GM18519 (cell line): ENCODE data around the gene BAIAP3.

Experiments used
- ATAC-seq: cut with Tn5 transposase; IDR thresholded peaks from one replicate; pipeline ENCODE4 v1.9.1; 2021; ENCODE audit warnings: mild to moderate bottlenecking, moderate library complexity; ENCODE audit not compliant: unreplicated experiment, low FRiP score

BAIAP3 gene

DNA sequence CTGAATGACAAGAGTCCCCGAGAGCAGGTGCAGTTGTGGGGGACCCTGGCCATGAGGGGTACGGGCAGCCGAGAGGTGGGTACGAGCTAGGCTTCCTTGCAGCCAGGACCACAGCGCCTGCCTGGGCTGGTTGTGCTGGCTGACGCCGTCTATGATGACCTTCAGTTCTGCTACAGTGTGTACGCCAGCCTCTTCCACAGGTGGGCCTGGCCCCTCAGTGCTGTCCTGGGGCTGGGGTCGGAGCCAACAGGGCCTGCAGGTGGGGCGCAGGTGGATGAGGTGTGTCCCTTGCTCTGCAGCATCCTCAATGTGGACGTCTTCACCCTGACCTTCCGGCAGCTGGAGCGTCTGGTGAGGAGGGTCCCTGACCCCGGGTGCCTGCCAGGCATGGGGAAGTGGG lies 11.1 kb downstream of the BAIAP3 start:
- no peak for ATAC-seq

DNA sequence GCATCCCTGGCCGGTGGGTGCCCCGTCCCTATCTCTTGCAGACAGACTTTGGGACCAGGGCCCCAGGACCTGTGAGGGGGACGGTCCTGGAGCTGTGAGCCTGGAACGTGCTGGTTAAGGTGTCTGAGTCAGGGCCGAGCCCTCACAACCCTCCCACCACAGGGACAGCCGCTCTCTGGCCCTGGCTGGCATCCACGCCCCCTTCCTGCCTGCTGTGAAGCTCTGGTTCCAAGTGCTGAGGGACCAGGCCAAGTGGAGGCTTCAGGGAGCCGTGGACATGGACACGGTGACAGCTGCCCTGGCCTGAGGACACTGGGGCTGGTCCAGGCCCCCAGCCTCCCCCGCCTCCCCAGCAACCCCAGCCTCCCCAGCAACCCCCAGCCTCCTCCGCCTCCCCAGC lies 11.6 kb downstream of the BAIAP3 start:
- no peak for ATAC-seq

DNA sequence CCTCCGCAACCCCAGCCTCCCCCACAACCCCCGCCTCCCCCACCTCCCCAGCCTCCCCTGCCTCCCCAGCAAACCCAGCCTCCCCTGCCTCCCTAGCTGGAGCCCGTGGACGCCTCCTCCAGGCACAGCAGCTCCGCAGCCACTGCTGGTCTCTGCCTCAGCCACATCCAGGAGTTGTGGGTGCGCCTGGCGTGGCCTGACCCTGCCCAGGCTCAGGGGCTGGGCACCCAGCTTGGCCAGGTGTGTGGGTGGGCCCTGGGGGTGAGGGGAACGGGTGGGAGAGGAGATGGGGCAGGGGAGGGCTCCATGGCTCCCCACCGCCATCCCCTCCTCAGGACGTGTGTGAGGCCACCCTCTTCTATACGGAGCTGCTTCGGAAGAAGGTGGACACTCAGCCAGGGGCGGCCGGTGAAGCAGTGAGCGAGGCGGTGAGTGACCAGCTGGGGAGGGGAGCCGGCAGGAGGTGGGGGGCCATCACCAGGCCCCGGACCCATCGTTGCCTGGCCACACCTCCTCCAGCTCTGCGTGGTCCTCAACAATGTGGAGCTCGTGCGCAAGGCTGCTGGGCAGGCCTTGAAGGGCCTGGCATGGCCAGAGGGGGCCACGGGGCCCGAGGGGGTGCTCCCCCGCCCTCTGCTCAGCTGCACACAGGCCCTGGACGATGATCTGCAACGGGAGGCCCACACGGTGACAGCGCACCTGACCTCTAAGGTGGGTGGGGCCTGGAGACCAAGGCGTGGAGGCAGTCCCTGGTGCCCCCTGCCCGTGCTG lies 12.4 kb downstream of the BAIAP3 start:
- ATAC-seq = no peak

DNA sequence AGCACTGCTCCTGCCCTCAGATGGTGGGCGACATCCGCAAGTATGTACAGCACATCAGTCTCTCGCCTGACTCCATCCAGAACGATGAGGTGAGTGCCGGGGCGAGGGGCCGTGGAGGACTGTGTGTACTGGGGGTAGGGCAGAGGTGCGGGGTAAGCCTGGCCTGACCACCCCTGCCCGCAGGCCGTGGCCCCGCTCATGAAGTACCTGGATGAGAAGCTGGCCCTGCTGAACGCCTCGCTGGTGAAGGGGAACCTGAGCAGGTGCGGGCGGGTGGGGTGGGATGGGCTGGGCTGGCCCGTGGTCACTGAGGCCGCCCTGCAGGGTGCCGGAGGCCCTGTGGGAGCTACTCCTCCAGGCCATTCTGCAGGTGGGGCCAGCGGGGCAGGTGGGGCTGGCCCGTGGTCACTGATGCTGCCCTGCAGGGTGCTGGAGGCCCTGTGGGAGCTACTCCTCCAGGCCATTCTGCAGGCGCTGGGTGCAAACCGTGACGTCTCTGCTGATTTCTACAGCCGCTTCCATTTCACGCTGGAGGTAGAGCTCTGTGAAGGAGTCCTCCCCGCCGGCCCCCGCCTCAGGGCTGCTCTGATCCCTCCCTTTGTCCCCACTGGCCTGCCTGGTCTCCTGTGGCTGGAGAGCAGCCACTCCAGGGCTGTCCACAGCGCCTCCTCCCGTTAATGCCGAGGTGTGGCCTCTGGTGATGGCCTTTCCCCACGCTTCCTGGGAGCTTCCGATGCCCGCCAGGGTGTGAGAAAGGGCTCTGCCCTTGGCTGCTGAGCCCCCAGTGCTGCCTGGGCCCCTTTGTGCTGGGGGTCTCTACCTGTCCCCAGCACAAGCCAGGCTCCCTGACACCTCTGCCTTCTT lies 13.2 kb downstream of the BAIAP3 start:
- no peak for ATAC-seq

DNA sequence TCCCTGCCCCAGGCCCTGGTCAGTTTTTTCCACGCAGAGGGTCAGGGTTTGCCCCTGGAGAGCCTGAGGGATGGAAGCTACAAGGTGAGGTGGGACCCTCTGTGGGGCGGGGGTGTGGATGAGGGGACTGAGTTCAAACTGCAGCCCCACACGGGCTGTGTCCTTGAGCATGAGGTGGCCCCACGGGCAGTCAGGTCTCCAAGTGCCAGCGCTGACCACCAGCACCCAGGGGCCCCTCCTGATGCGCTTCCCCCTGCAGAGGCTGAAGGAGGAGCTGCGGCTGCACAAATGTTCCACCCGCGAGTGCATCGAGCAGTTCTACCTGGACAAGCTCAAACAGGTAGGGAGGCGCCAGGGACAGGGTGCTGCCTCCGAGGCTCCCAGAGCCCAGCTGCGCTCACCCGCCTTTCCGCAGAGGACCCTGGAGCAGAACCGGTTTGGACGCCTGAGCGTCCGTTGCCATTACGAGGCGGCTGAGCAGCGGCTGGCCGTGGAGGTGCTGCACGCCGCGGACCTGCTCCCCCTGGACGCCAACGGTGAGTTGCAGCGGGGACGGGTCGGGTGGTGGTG lies 13.9 kb downstream of the BAIAP3 start:
- ATAC-seq = no peak

DNA sequence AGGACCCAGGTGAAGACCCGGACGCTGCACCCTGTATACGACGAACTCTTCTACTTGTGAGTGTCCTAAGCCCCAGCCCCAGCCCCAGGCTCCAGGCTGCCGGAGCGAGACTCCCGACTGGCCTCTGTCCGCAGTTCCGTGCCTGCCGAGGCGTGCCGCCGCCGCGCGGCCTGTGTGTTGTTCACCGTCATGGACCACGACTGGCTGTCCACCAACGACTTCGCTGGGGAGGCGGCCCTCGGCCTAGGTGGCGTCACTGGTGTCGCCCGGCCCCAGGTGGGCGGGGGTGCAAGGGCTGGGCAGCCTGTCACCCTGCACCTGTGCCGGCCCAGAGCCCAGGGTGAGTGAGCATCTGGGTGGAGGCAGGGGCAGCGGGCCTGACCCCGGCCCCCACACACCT lies 14.5 kb downstream of the BAIAP3 start:
- no peak for ATAC-seq

DNA sequence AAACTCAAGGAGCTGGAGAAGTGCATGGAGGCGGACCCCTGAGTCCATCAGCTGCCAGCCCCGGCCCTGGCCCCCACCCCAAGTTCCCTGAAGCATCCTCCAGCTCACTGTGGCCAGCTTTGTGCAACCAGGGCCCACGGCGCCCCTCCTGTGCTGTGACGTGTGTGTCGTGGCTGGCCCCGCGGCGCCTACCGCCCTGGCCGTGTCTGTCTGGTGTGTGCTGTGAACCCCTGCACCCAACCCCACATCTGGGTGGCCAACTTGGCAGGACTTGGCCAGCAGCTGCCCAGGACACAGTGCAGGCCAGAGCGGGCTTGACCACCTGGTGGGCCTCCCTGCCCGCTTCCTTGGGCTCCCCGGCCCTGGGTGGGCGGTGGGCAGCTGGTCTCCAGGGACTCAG lies 15.0 kb downstream of the BAIAP3 start:
- ATAC-seq = no peak

DNA sequence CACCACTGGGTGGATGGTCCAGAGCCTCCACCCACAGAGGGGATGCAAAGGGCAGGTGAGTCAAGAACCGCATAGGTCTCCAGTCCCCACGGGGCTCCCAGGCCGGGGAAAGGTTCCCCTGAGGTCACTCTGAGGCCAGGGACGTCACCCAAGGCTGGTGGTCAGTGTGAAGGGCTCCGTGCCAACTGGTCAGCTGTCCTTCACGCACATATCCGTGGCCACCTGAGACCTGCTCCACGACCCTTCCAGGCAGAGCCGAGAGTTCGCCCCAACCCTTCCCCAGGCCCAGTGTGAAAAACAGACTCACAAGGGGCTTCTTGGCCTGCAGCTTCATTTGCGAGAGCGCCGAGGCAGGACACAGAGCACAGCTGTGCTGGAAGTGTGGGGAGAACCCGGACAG lies 15.5 kb downstream of the BAIAP3 start:
- ATAC-seq = no peak

DNA sequence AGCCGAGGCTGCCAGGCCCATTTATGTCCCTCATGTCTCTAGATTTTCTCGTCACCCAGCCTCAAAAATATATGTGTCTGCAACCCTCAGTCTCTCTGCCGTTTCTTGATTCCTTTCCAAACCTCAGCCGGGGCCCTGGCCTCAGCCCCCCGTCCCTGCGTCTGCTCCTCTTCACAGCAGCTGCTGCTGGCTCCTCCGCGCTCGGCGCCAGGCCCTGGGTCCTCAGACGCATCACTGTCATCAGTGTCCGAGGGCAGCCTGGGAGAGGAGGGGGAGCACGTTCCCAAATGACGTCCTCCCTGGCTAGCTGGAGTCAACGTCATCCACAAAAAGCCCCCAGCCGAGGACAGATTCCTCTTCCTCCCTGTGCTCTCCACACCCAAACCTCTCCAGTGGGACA lies 15.9 kb downstream of the BAIAP3 start:
- ATAC-seq = no peak

DNA sequence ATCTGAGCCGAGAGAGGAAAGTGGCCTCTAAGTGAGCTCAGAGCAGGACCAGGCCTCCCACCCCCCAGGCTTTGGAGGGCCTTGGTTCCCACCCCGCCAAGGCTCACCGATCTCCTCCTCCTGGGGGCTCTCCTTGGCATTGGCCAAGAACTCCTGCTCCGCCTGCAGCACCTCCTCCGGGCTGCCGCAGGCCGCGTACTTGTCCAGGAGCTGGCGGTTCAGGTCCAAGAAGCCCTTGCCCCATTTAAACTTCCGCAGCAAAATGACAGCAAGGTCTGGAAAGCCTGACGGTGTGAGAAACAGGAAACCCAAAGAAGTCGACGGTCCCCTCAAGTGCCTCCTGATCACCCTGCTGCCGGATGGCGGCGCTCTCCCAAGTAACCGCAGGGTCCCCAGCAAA lies 16.5 kb downstream of the BAIAP3 start:
- no peak for ATAC-seq

DNA sequence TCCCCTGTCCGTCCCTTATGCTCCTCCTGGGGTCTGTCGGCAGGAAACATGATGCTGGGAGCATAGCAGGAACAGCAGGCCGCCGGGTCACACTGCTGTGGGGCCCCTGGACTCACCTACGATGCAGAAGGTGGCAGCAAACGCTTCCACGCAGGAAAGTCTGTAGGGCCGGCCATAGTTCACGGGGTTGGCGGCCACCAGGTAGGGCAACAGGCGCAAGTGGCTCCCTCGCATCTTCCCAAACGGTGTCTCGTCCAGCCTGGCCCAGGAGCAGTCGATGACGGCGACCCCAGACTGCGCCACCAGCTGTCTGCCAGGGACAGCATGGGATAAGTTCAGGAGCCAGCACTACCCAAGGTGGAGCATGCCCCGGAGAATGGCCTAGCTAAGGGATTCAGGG lies 17.2 kb downstream of the BAIAP3 start:
- ATAC-seq = no peak

DNA sequence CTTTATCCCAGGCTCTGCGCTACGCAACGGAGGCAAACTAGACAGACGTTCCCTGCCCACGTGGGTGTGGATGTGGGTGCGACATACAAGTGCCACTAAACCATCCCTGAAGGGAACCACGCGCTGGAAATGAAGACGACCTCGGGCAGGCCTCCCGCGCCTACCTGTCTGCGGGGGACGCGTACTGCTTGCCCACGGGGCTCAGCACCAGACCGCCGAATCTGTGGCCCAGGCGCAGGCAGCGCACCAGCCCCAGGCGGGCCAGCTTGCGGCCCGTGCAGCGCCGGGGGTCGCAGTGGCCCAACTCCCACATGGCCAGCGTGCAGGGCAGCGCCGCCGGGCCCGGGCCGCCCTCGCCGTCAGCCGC lies 17.8 kb downstream of the BAIAP3 start:
- no peak for ATAC-seq

DNA sequence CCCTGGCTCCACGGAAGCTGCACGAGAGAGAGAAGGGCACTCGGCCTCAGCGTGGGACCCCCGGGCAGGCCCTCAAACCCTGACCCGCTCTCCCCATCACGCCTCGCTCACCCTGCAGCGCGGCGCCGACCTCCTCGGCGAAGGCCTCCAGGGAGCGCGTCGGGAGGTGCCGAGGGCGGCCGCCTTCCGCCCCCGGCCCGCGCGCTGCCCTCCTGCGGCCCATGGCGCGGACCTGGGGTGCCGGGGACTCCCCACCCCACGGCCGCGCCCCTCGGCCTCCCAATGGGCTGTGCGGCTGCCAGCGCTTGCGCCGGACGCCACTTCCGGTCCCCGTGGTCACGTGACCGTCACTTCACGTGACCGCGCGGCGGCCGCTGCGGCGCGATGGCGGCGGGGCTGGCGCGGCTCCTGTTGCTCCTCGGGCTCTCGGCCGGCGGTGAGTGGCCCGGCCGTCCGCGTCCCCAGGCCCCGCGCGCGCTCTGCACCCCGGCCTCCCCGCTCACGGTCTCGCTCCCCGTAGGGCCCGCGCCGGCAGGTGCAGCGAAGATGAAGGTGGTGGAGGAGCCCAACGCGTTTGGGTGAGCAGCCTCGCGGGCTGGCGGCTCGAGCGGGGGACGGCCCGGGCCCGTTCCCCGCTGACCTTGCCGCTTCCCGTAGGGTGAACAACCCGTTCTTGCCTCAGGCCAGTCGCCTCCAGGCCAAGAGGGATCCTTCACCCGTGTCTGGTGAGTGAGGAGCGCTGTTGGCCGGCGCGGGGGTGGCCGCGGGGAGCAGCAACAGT lies 18.3 kb downstream of the BAIAP3 start, which contains the start of the genes GNPTG and TSR3:
Gene GNPTG (plus strand): TSS at position 350 of the 781 bp plus-strand sequence. CDS start 35 bp downstream, at position 385.
Gene TSR3 (minus strand): TSS at position 297 of the 781 bp plus-strand sequence. CDS start 74 bp downstream, at position 223.
- ATAC-seq = no peak

DNA sequence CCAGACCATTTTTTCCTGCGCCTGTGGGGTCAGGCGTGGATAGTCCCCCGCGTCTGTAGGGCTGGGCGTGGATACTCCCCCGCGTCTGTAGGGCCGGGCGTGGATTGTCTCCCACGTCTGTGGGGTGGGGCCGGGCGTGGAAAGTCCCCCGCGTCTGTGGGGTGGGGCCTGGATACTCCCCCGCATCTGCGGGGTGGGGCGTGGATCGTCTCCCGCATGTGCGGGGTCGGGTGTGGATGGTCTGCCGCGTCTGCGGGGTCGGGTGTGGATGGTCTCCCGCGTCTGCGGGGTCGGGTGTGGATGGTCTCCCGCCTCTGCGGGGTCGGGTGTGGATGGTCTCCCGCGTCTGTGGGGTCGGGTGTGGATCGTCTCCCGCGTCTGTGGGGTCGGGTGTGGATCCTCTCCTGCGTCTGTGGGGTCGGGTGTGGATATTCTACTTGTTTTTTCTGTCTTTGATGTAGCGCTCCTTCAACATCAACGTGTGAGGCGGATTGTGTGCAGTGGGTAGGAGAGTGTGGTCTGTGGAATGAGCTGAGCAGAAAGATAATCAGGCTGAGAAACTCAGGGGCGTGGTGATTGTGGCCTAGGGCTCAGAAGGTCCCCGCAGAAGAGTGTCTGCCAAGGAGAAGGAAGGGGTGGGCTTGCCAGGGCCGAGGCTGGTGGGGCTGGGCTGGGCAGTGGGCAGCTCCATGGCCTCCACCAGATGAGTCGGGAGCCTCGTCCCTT lies 21.5 kb downstream of the BAIAP3 start:
- ATAC-seq = no peak

DNA sequence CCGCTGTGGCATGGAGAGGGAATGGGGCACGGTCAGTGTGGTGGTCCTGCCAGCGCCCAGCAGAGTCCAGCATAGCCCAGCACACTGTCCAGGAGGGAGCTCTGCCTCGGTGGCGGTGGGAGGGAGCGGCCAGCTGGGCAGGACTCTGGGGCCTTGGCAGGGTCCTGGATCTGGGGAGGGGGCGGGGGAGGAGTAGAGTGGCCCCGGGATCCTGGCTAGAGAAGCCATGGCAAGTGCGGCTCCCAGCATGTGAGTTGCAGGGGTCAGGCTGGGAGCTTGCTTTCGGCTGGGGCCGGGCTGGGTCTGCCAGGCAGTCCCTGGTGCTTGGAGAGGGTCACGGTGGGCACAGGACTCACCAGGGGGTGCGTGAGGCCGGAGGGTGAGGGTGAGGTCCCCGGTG lies 22.1 kb downstream of the BAIAP3 start:
- ATAC-seq = no peak

DNA sequence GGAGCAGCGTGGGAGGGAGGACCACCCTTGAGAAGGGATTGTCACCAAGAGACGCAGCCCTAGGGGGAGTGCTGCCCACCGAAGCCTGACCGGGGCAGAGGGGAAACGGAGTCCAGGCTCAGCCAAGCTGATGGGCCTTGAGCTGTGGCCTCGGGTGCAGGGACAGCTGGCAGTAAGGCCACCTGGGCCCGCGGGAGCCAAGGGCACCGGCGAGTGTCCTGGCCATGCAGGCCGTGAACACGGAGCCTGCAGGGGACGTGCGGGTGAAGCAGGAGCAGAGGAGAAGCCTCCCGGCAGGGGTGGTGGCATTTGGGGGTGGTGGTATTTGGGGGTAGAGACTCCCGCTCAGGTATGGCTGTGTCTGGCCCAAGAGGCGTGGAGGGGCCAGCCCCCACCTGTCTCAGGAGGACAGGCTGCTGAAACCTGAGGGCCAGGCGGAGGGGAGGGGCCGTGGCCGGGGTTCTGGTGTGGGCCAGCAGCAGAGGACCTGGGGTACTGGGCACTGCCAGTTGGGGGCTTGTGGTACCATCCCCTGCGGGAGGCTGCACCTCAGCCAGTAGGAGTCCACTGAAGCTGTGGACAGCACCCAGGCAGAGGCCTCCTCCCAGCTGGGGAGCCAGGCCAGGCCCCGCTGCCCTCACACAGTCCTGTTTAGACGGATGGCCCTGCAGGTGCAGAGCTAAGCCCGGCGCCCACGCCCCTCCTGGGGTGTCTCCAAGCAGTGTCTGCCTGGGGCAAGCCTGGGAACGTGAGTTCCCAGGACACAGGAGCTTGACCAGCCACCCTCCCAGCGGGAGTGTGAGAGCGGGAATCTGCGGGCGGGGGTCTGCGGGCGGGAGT lies 22.8 kb downstream of the BAIAP3 start:
- ATAC-seq = no peak

DNA sequence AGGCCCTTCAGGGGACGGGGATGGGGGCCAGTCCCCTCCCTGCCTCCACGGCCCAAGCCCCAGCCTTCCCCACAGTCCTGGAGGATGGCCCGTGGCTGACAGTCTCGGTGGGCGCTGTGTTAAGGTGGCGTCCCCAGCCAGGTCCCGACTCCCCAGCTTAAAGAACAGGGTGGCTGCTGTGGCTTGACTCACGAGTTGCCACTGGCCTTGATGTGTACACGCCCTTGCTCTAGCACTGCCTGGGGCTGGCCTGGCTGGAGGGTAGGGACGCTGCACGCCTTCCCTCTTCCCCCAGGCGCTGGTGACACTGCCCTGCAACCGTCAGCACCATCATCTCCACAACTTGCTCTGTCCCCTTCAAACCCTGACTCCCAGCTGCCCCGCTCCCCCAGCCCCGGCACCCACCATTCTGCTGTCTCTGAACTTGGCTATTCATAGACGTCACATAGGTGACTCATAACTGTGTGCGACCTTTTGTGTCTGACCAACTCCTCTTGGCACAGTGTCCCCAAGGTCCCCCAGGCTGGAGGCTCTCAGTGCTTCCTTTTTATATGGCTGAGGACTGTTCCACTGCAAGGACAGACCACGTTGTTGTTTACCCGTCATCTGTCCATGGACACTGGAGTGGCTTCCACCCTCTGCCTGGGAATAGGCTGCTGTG lies 24.6 kb downstream of the BAIAP3 start:
- ATAC-seq = no peak

DNA sequence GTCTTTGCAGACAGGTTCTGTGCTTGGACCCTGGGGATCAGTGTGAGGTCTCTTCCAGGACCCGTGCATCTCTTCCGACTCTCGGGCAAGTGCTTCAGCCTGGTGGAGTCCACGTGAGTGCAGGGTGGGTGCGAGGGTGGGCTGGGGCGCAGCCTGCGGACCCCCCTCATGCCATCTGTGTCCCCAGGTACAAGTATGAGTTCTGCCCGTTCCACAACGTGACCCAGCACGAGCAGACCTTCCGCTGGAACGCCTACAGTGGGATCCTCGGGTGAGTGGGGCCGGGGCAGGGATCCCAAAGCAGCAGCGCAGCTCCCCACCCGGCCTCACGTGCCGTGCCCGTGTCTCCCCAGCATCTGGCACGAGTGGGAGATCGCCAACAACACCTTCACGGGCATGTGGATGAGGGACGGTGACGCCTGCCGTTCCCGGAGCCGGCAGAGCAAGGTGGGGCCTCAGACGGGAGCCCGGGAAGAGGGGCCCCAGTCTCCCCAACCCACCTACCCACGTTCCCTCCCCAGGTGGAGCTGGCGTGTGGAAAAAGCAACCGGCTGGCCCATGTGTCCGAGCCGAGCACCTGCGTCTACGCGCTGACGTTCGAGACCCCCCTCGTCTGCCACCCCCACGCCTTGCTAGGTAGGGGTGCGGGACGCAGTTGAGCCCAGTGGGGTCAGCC lies 28.4 kb downstream of the BAIAP3 start:
- no peak for ATAC-seq
